HEK293T (cell line): ENCODE results near the gene FNDC3A.

Experiments
- CTBP1 ChIP-seq: fragments of 450-650 bp; IDR thresholded peaks from 2 replicates; pipeline ENCODE4 v1.6.1; 2016; ENCODE audit warnings: borderline replicate concordance
- ELF4 ChIP-seq: fragments of 450-650 bp; IDR thresholded peaks from 2 replicates; pipeline ENCODE4 v1.6.1; 2017; ENCODE audit warnings: antibody characterized with exemption
- FOXK2 ChIP-seq: fragments of 450-650 bp; IDR thresholded peaks from 2 replicates; pipeline ENCODE4 v1.6.1; 2016; ENCODE audit warnings: mild to moderate bottlenecking
- SP1 ChIP-seq: fragments of 450-650 bp; IDR thresholded peaks from 2 replicates; pipeline ENCODE4 v1.6.1; 2017
- SUZ12 ChIP-seq: fragments of 450-650 bp; IDR thresholded peaks from 2 replicates; pipeline ENCODE4 v1.6.1; 2016; ENCODE audit warnings: mild to moderate bottlenecking
- TARDBP ChIP-seq: fragments of 450-650 bp; IDR thresholded peaks from 2 replicates; pipeline ENCODE4 v1.6.1; 2016

GRCh38 chr13:49221590-49221965 is 245.9 kb downstream of the FNDC3A start:
- no peak for TF ChIP-seq TARDBP
- TF ChIP-seq ELF4 = no peak
- no peak for TF ChIP-seq SP1
- no peak for TF ChIP-seq SUZ12
- TF ChIP-seq CTBP1 = no peak
- no peak for TF ChIP-seq FOXK2
